ENCODE measurements around the gene OR51F2. TPM values are rescaled to one million over a fixed set of nuclear protein-coding genes. Genes with fewer than 3 reads are reported as not detected.

OR51F2 gene, protein sequence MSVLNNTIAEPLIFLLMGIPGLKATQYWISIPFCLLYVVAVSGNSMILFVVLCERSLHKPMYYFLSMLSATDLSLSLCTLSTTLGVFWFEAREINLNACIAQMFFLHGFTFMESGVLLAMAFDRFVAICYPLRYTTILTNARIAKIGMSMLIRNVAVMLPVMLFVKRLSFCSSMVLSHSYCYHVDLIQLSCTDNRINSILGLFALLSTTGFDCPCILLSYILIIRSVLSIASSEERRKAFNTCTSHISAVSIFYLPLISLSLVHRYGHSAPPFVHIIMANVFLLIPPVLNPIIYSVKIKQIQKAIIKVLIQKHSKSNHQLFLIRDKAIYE
- total RNA-seq (2022; extraction: Qiagen RNA extraction; ENCODE audit: low read depth) = not detected in 5 replicates

DNA sequence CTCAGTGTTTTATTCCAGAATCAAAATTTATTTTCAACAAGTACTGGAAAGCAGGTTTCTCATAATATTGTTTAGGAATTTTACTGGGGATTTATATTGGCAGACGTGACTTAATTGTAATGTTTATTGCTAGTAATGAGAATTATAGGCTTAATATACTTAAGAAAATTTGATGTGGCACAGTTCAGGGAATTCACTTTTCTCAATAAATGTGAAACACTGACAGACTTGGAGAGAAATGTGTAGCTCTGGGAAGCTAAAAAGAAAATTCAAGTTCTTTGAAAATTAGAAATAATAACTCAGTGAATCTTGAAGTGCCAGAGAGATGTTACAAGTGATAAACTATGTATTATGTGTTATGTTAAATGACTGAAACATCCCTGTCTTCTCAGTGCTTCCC is at the start of gene OR51F2:
TSS of gene OR51F2 (plus strand) at position 301 of the 400 bp plus-strand sequence. CDS start 101 bp downstream, outside the sequence.

GRCh38 chr11:4804280-4804679 is 16.8 kb upstream of the OR51F2 start, which contains the start of gene OR52R1:
Gene OR52R1, minus strand, starts transcription at chr11:4804380. Its CDS starts 0 bp downstream, at chr11:4804380.

GRCh38 chr11:4848908-4849532 is 27.9 kb downstream of the OR51F2 start, which contains the start of gene OR51S1:
Gene OR51S1, minus strand, starts transcription at chr11:4849208. Its CDS starts 0 bp downstream, at chr11:4849208.

Other genes with a start within 250 kb of the OR51F2 start
- not detected in 5 replicates for gene OR52I2, start 239.6 kb upstream of the OR51F2 start, total RNA-seq (2022; extraction: Qiagen RNA extraction; ENCODE audit: low read depth)
- not detected in 5 replicates for gene OR52I1, start 227.3 kb upstream of the OR51F2 start, total RNA-seq (2022; extraction: Qiagen RNA extraction; ENCODE audit: low read depth)
- 8.2 to 10.8 TPM (median 9.7 TPM) in 5 replicates for gene TRIM68, start 213.1 kb upstream of the OR51F2 start, total RNA-seq (2022; extraction: Qiagen RNA extraction; ENCODE audit: low read depth)
- not detected in 5 replicates for gene OR51D1, start 183.8 kb upstream of the OR51F2 start, total RNA-seq (2022; extraction: Qiagen RNA extraction; ENCODE audit: low read depth)
- gene OR51E1, start 177.3 kb upstream of the OR51F2 start, total RNA-seq (2022; extraction: Qiagen RNA extraction; ENCODE audit: low read depth) = not detected in 5 replicates
- gene OR51E2, start 123.5 kb upstream of the OR51F2 start, total RNA-seq (2022; extraction: Qiagen RNA extraction; ENCODE audit: low read depth) = not detected in 5 replicates
- gene MMP26, start 116.5 kb upstream of the OR51F2 start, total RNA-seq (2022; extraction: Qiagen RNA extraction; ENCODE audit: low read depth) = not detected in 5 replicates
- gene OR51F1, start 51.4 kb upstream of the OR51F2 start, total RNA-seq (2022; extraction: Qiagen RNA extraction; ENCODE audit: low read depth) = not detected in 5 replicates
- not detected in 5 replicates for gene OR52R1, start 16.9 kb upstream of the OR51F2 start, total RNA-seq (2022; extraction: Qiagen RNA extraction; ENCODE audit: low read depth)
- gene OR51S1, start 27.9 kb downstream of the OR51F2 start, total RNA-seq (2022; extraction: Qiagen RNA extraction; ENCODE audit: low read depth) = not detected in 5 replicates
- gene OR51T1, start 60.6 kb downstream of the OR51F2 start, total RNA-seq (2022; extraction: Qiagen RNA extraction; ENCODE audit: low read depth) = not detected in 5 replicates
- not detected in 5 replicates for gene OR51A7, start 82.5 kb downstream of the OR51F2 start, total RNA-seq (2022; extraction: Qiagen RNA extraction; ENCODE audit: low read depth)
- not detected in 5 replicates for gene OR51G2, start 98.0 kb downstream of the OR51F2 start, total RNA-seq (2022; extraction: Qiagen RNA extraction; ENCODE audit: low read depth)
- not detected in 5 replicates for gene OR51G1, start 103.0 kb downstream of the OR51F2 start, total RNA-seq (2022; extraction: Qiagen RNA extraction; ENCODE audit: low read depth)
- gene OR51A4, start 126.3 kb downstream of the OR51F2 start, total RNA-seq (2022; extraction: Qiagen RNA extraction; ENCODE audit: low read depth) = not detected in 5 replicates
- not detected in 5 replicates for gene OR51A2, start 134.4 kb downstream of the OR51F2 start, total RNA-seq (2022; extraction: Qiagen RNA extraction; ENCODE audit: low read depth)
- gene OR51L1, start 173.5 kb downstream of the OR51F2 start, total RNA-seq (2022; extraction: Qiagen RNA extraction; ENCODE audit: low read depth) = not detected in 5 replicates
- gene OR52J3, start 225.2 kb downstream of the OR51F2 start, total RNA-seq (2022; extraction: Qiagen RNA extraction; ENCODE audit: low read depth) = not detected in 5 replicates
- gene OR52E2, start 238.3 kb downstream of the OR51F2 start, total RNA-seq (2022; extraction: Qiagen RNA extraction; ENCODE audit: low read depth) = not detected in 5 replicates
- not detected in 5 replicates for gene OR52E1, start 248.3 kb downstream of the OR51F2 start, total RNA-seq (2022; extraction: Qiagen RNA extraction; ENCODE audit: low read depth)